Left hindlimb (tissue), 1 donor: ENCODE measurements around the gene CYRIA.

Experiments used
- DNase-seq: peaks from one replicate; pipeline ENCODE4 v3.0.0-alpha.2; 2018

The CYRIA gene

GRCh38 chr2:16666449-16666801, 791 bp upstream of the CYRIA start:
- DNase-seq = peak; percentile 70

- DNase-seq = no peak
Observed at GRCh38 chr2:16664809-16665747, 556 bp downstream of the CYRIA start.

GRCh38 chr2:16664052-16664731, 1.4 kb downstream of the CYRIA start:
- DNase-seq = peak; percentile 72

GRCh38 chr2:16663121-16663905, 2.3 kb downstream of the CYRIA start:
- DNase-seq = no peak

GRCh38 chr2:16661936-16662839, 3.4 kb downstream of the CYRIA start:
- DNase-seq = no peak

GRCh38 chr2:16661526-16661925, 4.1 kb downstream of the CYRIA start:
- no peak for DNase-seq

GRCh38 chr2:16660556-16660955, 5.1 kb downstream of the CYRIA start:
- no peak for DNase-seq

GRCh38 chr2:16660114-16660513, 5.5 kb downstream of the CYRIA start:
- no peak for DNase-seq

GRCh38 chr2:16658076-16658739, 7.4 kb downstream of the CYRIA start:
- DNase-seq = no peak

GRCh38 chr2:16657671-16658070, 8.0 kb downstream of the CYRIA start:
- DNase-seq = no peak

- DNase-seq = no peak
Observed at GRCh38 chr2:16656784-16657391, 8.7 kb downstream of the CYRIA start.

- no peak for DNase-seq
Observed at GRCh38 chr2:16655905-16656642, 9.6 kb downstream of the CYRIA start.

GRCh38 chr2:16655445-16655837, 10.2 kb downstream of the CYRIA start:
- DNase-seq = no peak

GRCh38 chr2:16654833-16655444, 10.7 kb downstream of the CYRIA start:
- no peak for DNase-seq

GRCh38 chr2:16653799-16654198, 11.8 kb downstream of the CYRIA start:
- DNase-seq = no peak

- no peak for DNase-seq
Observed at GRCh38 chr2:16653083-16653375, 12.6 kb downstream of the CYRIA start.

- DNase-seq = no peak
Observed at GRCh38 chr2:16652296-16653082, 13.1 kb downstream of the CYRIA start.

GRCh38 chr2:16650287-16651249, 15.1 kb downstream of the CYRIA start:
- no peak for DNase-seq
